Keratinocyte (primary cell): Measurements from ENCODE around the gene YY2. TPM values are rescaled to one million over a fixed set of nuclear protein-coding genes. Genes with fewer than 3 reads are reported as not detected.

Experiments used
- DNase-seq: peaks from one replicate; pipeline ENCODE4 v3.0.0-alpha.2; 2011; ENCODE audit warnings: low read depth, missing footprints, low spot score
- FAIRE-seq: peaks from 2 replicates; lab custom pipeline; 2011; peaks lifted over from hg19 to GRCh38; lab: Jason Lieb, UNC
- H2AFZ ChIP-seq: 2 replicates; pipeline ENCODE4 v1.6.0; 2012; ENCODE audit warnings: low read length, control low read depth, inconsistent platforms; ENCODE audit not compliant: control insufficient read depth
- H3K27ac ChIP-seq: 2 replicates; pipeline ENCODE4 v1.5.1; 2011; ENCODE audit warnings: low read length; ENCODE audit not compliant: control insufficient read depth, insufficient read depth
- H3K27me3 ChIP-seq: 3 replicates; pipeline ENCODE4 v1.6.0; 2011; ENCODE audit warnings: low read length; ENCODE audit not compliant: control insufficient read depth, insufficient read depth; ENCODE audit errors: extremely low read depth
- H3K36me3 ChIP-seq, 2 experiments: 2 replicates in 1 of 2; 3 replicates in 1 of 2; pipeline ENCODE4 v1.5.1; 2011; ENCODE audit warnings: low read length in 2 of 2, mild to moderate bottlenecking in 1 of 2; ENCODE audit not compliant: control insufficient read depth in 2 of 2, insufficient read depth in 2 of 2; ENCODE audit errors: extremely low read depth in 1 of 2
- H3K4me1 ChIP-seq: 3 replicates; pipeline ENCODE4 v1.5.1; 2011; ENCODE audit warnings: low read length; ENCODE audit not compliant: control insufficient read depth, insufficient read depth; ENCODE audit errors: extremely low read depth
- H3K4me2 ChIP-seq: 3 replicates; pipeline ENCODE4 v1.6.0; 2011; ENCODE audit warnings: low read depth, low read length; ENCODE audit not compliant: control insufficient read depth, insufficient read depth; ENCODE audit errors: extremely low read depth
- H3K4me3 ChIP-seq, 3 experiments: fragments of 200-600 bp in 1 of 3; sonication (generic) in 1 of 3; 2 replicates in 2 of 3; 3 replicates in 1 of 3; pipeline ENCODE4 v1.5.1; 2011 to 2016; ENCODE audit warnings: low read length in 3 of 3, mild to moderate bottlenecking in 3 of 3, control low read depth in 2 of 3, inconsistent platforms in 1 of 3, low read depth in 1 of 3, mixed read lengths in 1 of 3, mixed run types in 1 of 3, moderate library complexity in 1 of 3; ENCODE audit not compliant: control insufficient read depth in 2 of 3, insufficient read depth in 2 of 3; ENCODE audit errors: extremely low read depth in 1 of 3
- H3K79me2 ChIP-seq: 2 replicates; pipeline ENCODE4 v1.6.0; 2012; ENCODE audit warnings: low read length; ENCODE audit not compliant: control insufficient read depth, insufficient read depth
- H3K9ac ChIP-seq: 3 replicates; pipeline ENCODE4 v1.6.0; 2011; ENCODE audit warnings: low read length; ENCODE audit not compliant: control insufficient read depth, insufficient read depth; ENCODE audit errors: extremely low read depth
- H3K9me1 ChIP-seq: 3 replicates; pipeline ENCODE4 v1.6.0; 2011; ENCODE audit warnings: low read length; ENCODE audit not compliant: control insufficient read depth, insufficient read depth; ENCODE audit errors: extremely low read depth
- H3K9me3 ChIP-seq: 2 replicates; pipeline ENCODE4 v1.5.1; 2012; ENCODE audit warnings: low read depth, low read length; ENCODE audit not compliant: control insufficient read depth
- H4K20me1 ChIP-seq: 3 replicates; pipeline ENCODE4 v1.6.0; 2011; ENCODE audit warnings: low read length; ENCODE audit not compliant: control insufficient read depth, insufficient read depth; ENCODE audit errors: extremely low read depth
- EZH2 ChIP-seq: IDR thresholded peaks from one replicate; pipeline ENCODE4 v1.6.1; 2012; ENCODE audit warnings: inconsistent platforms, mild to moderate bottlenecking, low read length, moderate library complexity
- dilution Hi-C: fragments of 300-500 bp; cut with MboI; formaldehyde crosslinking; loops from one replicate; pipeline ENCODE4 v1.7.0; 2020; ENCODE audit warnings: low sequenced_read_pairs; ENCODE audit not compliant: extremely low pct_ligation_motif_present
- polyA plus RNA-seq, 5 experiments: library from polyadenylated mRNA; depleted of rRNA in 3 of 5; stranded (reverse) in 3 of 5; stranded (forward) in 1 of 5; unstranded in 1 of 5; fragments of >200 nt; gene quantifications; 1 replicate in 1 of 5; 2 replicates in 3 of 5; 3 replicates in 1 of 5; pipeline versions ENCODE4 v1.2.1 to v1.2.3, GENCODE V29; 2011 to 2012; ENCODE audit warnings: missing spikeins in 2 of 5, low read depth in 1 of 5, low replicate concordance in 1 of 5
- TF ChIP-seq, protein P1 (sequence below), 3 experiments: IDR thresholded peaks in 1 of 3; conservative IDR thresholded peaks in 1 of 3; optimal IDR thresholded peaks in 1 of 3; 2 replicates in 2 of 3; 3 replicates in 1 of 3; pipeline versions ENCODE3 to v1.5.1; 2011; ENCODE audit warnings: low read length in 3 of 3, mild to moderate bottlenecking in 3 of 3, moderate library complexity in 2 of 3, control low read depth in 1 of 3, inconsistent platforms in 1 of 3; ENCODE audit not compliant: insufficient read depth in 2 of 3; ENCODE audit errors: extremely low read depth in 1 of 3

YY2 gene
- polyA plus RNA-seq, 1 donor (not counting 4 experiments of a cell fraction or from before 2014, with no cell fraction given): 1.2 TPM

DNA sequence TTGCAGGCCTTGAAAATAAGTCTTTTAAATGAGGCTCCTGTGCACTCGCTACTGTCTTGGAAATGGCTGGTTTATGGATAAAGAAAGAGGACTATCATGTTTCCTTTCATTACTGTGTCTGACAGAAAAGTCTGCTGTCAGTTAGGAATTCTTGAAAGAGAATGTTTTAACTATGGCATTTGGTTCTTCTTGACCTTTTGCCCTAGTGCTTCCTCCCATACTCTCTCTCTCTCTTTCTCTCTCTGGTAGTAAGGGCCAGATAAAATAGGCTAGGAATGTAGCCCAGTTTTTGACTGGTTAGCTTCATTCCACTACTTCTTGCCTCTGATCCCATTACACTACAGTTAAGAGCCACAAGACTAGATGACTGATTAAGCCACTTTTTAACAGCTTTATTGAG, 29.8 kb downstream of the YY2 start:
- Histone ChIP-seq H3K27me3 (no peaks in the 10 kb centered on the region), H4K20me1 (no peaks in the 10 kb centered on the region), H3K27ac (no peak overlapping the region), H3K4me1 (no peaks in the 10 kb centered on the region), H3K9me3 (no peaks in the 10 kb centered on the region), H3K4me2 (no peak overlapping the region), H3K9ac (no peak overlapping the region), H2AFZ (no peak overlapping the region), H3K9me1 (no peaks in the 10 kb centered on the region), H3K79me2 (no peaks in the 10 kb centered on the region), H3K36me3 (no peaks in the 10 kb centered on the region), H3K4me3 (no peak overlapping the region)
- TF ChIP-seq, protein P1, sequence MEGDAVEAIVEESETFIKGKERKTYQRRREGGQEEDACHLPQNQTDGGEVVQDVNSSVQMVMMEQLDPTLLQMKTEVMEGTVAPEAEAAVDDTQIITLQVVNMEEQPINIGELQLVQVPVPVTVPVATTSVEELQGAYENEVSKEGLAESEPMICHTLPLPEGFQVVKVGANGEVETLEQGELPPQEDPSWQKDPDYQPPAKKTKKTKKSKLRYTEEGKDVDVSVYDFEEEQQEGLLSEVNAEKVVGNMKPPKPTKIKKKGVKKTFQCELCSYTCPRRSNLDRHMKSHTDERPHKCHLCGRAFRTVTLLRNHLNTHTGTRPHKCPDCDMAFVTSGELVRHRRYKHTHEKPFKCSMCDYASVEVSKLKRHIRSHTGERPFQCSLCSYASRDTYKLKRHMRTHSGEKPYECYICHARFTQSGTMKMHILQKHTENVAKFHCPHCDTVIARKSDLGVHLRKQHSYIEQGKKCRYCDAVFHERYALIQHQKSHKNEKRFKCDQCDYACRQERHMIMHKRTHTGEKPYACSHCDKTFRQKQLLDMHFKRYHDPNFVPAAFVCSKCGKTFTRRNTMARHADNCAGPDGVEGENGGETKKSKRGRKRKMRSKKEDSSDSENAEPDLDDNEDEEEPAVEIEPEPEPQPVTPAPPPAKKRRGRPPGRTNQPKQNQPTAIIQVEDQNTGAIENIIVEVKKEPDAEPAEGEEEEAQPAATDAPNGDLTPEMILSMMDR (optimal IDR thresholded peaks at IDR 0.05 in 1 of 3, IDR thresholded peaks at IDR 0.05 in 1 of 3, conservative IDR thresholded peaks at IDR 0.05 in 1 of 3; ENCODE audit: extremely low read depth in 1 of 3, insufficient read depth in 2 of 3, low read length in 3 of 3): no peak
- TF ChIP-seq EZH2: no peak
- dilution Hi-C loops: no loop called here
- DNase-seq (no peak), FAIRE-seq (no peak)

DNA sequence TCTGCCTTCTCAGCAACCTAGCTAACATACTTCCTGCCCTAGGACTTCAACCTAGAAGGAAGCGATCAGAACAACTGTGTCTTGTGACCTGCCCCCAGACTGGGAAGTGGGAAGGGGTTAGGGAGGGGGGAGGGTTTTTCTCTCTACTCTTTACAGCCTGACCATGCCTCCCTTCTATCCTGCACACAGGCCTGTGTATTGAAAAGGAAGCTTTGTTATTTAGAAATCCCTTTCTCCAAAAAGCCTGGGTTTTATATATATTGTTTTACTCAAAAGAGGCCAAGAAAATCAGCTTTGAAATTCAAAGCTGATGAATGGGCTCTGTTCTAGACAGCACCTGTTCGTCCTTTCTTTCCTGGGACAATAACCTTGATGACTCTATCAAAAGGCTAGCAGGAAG, 49.5 kb downstream of the YY2 start:
- Histone ChIP-seq H4K20me1 (no peaks in the 10 kb centered on the region), H3K4me3 (no peak overlapping the region), H3K4me2 (no peak overlapping the region), H3K9me3 (no peaks in the 10 kb centered on the region), H3K36me3 (no peaks in the 10 kb centered on the region), H3K9me1 (no peaks in the 10 kb centered on the region), H3K27me3 (no peaks in the 10 kb centered on the region), H2AFZ (no peak overlapping the region), H3K4me1 (peaks cover 3% of the 10 kb centered on the region), H3K9ac (no peak overlapping the region), H3K27ac (no peak overlapping the region), H3K79me2 (no peaks in the 10 kb centered on the region)
- dilution Hi-C loops: no loop called here
- TF ChIP-seq EZH2: no peak
- TF ChIP-seq, protein P1 (optimal IDR thresholded peaks at IDR 0.05 in 1 of 3, IDR thresholded peaks at IDR 0.05 in 1 of 3, conservative IDR thresholded peaks at IDR 0.05 in 1 of 3; ENCODE audit: extremely low read depth in 1 of 3, insufficient read depth in 2 of 3, low read length in 3 of 3): no peak
- DNase-seq: no peak
- FAIRE-seq: no peak
